ENCODE measurements around the gene TSHZ3.

DNA sequence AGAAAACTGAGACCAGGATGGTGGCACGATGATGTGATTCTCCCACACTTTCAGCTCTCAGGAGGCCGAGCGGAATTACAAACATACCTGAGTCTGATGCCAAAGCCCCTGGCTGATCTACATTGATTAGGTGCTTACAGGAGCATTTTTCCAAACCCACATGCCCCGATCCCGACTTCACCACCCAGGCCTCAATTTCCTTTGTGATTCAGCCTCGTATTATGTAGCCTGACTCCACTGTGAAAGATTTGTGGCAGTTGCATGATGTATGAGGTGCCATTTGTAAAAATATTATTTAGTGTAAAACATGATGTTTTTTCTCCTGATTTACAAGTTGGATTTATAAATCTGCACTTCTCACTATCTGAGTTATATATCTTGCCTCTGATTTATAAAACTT lies 118.0 kb downstream of the TSHZ3 start:
- TF ChIP-seq, protein P1, sequence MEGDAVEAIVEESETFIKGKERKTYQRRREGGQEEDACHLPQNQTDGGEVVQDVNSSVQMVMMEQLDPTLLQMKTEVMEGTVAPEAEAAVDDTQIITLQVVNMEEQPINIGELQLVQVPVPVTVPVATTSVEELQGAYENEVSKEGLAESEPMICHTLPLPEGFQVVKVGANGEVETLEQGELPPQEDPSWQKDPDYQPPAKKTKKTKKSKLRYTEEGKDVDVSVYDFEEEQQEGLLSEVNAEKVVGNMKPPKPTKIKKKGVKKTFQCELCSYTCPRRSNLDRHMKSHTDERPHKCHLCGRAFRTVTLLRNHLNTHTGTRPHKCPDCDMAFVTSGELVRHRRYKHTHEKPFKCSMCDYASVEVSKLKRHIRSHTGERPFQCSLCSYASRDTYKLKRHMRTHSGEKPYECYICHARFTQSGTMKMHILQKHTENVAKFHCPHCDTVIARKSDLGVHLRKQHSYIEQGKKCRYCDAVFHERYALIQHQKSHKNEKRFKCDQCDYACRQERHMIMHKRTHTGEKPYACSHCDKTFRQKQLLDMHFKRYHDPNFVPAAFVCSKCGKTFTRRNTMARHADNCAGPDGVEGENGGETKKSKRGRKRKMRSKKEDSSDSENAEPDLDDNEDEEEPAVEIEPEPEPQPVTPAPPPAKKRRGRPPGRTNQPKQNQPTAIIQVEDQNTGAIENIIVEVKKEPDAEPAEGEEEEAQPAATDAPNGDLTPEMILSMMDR (conservative IDR thresholded peaks at IDR 0.05; ENCODE audit: low read length): no peak
- TF ChIP-seq EZH2phosphoT487 (IDR thresholded peaks at IDR 0.05; ENCODE audit: borderline replicate concordance): no peak

Data from Loucy (cell line).